ENCODE data around the gene THSD4. TPM values are rescaled to one million over a fixed set of nuclear protein-coding genes. Genes with fewer than 3 reads are reported as not detected.
"Not testable (repeated sequence)": the region's sequence is repeated elsewhere in the genome, so short reads cannot be mapped to it uniquely, and the experiment has no call there.

THSD4 gene
- total RNA-seq, 1 donor from 2014 or later: 1.6 TPM

DNA sequence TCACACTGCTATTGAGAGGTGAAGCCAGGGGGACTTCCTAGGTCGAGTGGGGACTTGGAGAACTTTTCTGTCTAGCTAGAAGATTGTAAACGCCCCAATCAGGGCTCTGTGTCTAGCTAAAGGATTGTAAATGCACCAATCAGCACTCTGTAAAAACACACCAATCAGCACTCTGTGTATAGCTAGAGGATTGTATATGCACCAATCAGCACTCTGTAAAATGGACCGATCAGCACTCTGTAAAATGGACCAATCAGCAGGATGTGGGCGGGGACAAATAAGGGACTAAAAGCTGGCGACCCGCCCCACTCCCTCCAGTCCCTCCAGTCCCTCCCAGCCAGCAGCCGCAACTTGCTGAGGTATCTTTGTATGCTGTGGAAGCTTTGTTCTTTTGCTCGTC lies 98.7 kb downstream of the THSD4 start:
- DNase-seq (ENCODE audit: low spot score in 2 of 2); FAIRE-seq: not testable (repeated sequence)

DNA sequence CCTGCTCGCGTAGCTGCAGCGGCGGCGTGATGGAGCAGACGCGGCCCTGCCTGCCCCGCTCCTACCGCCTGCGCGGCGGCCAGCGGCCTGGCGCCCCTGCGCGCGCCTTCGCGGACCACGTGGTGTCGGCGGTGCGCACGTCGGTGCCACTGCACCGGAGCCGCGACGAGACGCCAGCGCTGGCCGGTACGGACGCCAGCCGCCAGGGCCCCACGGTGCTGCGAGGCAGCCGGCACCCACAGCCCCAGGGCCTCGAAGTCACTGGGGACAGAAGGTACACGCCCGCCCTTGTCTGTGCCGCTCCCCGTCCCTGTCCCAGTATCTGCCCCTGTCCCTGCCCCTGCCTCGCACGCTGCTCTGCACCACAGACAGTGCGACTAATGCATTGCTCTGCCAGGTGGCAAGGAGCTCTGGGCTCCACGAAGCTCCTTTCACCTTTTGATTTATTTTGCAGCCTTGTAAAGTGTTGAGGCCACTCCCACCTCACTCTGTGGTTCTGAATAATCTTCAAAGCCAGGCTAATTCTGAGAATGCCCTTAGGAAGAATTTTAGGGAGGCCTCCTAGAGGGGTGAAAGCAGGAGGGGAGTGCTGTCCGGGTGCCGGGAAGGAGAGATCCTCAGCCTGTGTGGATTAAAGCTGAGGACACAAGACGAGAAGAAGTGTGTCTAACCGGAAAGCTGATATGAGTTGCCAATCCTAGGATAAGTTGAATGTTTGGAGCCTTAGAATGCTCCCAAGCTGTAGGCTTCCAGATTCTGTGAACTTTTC lies 100.0 kb downstream of the THSD4 start:
- FAIRE-seq: no peak
- DNase-seq (ENCODE audit: low spot score in 2 of 2): no peak

DNA sequence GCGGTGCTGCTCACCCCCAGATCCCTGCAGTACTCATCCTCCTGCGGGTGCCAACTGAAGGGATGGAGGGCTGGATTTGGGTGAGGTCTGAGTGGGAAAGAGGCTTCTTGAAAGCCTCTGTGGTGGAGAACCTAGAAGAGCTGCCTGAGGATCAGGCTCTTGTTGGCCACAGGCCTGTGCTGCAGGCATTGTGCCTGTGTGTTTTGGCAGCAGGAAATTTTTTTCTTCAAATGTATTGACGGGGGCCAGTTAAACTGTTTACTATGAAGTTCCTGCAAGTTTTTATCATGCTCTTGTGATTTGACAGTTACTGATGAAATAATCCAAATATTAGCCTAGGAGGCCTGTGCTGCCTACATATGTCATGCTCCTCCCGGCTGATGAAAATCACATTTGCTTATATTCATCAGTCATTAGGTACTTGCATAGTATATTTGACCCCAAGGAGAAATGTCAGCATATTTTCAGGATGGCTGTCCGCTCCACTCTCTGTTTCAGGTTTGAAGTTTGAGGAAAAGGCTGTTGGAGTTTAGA lies 103.1 kb downstream of the THSD4 start:
- DNase-seq (ENCODE audit: low spot score in 2 of 2): no peak
- FAIRE-seq: no peak

DNA sequence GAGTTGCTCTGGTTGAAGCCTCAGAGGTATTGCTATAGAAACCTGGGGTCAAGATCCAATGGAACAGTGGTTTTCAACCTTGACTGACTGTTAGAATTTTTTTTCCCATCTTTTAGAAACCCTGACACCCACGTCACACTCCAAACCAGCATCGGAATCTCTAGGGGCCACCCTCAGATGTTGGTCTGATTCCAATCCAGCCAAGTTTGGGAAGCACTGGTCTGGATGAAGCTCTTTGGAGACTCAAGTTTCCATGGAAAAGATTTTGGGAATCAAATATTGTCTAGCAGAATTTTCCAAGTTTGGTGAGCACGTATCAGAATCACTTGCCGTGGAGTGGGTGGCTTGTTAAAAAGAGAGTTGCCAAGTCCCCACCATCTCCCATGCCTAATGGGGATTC lies 103.8 kb downstream of the THSD4 start:
- FAIRE-seq (no peak), DNase-seq (ENCODE audit: low spot score in 2 of 2) (no peak)

DNA sequence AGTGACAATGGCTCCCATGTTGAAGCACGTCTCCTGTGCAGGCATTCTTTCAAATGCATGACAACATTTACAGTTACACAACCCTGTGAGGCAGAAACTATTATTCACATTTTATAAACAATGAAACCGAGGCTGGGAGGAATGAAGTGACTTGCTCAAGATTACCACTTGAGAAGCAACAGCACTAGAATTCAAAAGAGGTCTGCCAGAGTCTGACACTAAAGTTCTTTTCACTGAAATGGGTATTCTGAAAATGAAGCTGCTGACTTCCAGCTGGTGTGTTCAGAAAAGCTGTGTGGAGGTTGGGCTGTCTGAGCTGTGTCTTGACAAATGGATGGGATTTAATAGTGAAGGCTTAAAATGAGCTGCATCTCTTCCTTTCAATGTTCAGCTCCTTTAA lies 104.4 kb downstream of the THSD4 start:
- FAIRE-seq: no peak

DNA sequence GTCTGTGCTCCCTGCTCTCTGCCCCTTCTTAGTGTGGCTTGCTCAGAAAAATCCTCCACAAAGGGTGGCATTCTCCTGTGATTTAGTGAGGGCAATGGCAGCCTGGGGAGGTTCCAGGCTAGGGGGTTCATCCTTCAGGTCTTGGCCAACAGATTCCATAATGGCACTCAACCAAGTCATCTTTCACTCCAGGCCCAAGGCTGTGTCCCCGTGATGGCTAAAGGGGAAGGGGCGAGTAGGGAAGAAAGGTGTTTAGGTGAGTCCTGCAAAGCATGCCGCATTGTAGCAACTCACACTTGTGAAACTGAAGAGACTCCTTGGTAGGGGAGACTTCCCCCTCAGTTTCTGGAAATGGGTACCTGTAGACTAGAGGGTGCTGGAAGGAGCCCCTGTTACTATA lies 105.6 kb downstream of the THSD4 start:
- FAIRE-seq: no peak

More for the DNA sequence above, 104.4 kb downstream of the THSD4 start:
- no peak for DNase-seq (ENCODE audit: low spot score in 2 of 2)

DNA sequence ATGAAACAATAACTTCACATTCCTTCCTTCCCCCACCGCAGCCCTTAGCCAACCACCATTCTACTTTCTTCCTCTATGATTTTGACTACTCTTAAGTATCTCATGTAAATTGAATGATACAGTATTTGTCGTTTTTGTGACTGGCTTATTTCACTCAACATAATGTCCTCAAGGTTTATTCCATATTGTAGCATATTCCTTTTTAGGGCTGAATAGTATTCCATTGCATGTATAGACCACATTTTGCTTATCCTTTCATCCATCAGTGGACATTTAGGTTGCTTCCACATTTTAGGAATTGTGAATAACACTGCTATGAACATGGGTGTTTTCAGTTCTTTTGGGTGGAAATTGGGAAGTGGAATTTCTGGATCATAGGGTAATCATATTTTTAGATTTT lies 106.1 kb downstream of the THSD4 start:
- FAIRE-seq: no peak
- no peak for DNase-seq (ENCODE audit: low spot score in 2 of 2)

More for the DNA sequence above, 105.6 kb downstream of the THSD4 start:
- DNase-seq (ENCODE audit: low spot score in 2 of 2): no peak

DNA sequence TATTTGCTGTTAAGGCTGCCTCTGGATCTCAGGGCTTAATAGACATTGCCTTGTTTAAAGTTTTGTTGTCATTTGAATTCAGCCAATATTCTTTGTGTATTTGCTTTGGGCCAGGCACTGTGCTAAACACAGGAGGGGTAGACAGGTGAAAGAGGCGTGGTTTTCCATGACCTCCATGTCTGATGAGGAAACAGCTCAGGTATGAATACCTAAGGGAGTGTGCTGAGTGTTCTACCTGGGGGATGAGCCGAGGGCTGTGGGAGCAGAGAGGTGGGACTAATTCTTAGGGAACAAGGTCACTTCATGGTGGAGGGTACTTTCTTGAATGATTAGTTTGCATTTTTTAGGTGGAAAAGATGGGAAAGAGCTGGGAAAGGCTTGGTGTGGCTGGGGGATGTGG lies 108.2 kb downstream of the THSD4 start:
- FAIRE-seq (no peak), DNase-seq (ENCODE audit: low spot score in 2 of 2) (no peak)

DNA sequence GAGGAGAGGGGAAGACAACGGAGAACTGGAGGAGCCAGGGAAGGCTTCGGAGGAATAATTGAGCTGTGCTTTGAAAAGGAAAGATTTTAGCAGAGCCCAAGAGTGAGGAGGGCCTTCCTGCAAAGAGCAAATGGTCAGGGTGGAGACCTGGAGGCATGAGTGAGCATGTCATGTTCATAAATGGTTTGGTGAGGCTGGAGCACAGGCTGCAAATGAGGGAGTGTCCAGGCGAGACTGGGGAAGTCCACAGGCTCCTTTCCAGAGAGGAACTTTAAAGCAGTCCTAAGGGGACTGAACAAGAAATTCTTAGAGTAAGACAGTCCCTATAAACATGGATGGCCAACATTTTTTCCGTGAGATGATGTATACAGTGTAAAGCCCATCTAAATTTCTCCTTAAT lies 108.8 kb downstream of the THSD4 start:
- FAIRE-seq: no peak
- DNase-seq (ENCODE audit: low spot score in 2 of 2): no peak

DNA sequence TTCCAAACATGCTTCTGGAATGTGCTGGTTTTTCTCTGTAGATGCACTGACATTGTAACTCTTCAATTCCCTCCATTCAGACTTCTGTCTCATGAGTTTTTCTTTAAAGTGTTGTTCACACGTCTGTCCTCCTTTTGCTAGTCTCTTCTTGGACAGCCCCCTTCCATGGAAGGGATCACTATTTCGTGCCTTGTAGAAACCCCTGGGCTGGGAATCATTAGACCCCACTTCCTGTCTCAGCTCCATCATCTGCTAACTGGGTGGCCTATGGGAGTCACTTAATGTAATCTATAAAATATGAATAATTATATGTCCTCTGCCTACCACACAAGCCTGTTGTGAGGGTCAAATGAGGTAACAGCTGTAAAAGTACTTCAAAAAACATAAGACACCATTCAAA lies 110.6 kb downstream of the THSD4 start:
- FAIRE-seq: no peak
- no peak for DNase-seq (ENCODE audit: low spot score in 2 of 2)

DNA sequence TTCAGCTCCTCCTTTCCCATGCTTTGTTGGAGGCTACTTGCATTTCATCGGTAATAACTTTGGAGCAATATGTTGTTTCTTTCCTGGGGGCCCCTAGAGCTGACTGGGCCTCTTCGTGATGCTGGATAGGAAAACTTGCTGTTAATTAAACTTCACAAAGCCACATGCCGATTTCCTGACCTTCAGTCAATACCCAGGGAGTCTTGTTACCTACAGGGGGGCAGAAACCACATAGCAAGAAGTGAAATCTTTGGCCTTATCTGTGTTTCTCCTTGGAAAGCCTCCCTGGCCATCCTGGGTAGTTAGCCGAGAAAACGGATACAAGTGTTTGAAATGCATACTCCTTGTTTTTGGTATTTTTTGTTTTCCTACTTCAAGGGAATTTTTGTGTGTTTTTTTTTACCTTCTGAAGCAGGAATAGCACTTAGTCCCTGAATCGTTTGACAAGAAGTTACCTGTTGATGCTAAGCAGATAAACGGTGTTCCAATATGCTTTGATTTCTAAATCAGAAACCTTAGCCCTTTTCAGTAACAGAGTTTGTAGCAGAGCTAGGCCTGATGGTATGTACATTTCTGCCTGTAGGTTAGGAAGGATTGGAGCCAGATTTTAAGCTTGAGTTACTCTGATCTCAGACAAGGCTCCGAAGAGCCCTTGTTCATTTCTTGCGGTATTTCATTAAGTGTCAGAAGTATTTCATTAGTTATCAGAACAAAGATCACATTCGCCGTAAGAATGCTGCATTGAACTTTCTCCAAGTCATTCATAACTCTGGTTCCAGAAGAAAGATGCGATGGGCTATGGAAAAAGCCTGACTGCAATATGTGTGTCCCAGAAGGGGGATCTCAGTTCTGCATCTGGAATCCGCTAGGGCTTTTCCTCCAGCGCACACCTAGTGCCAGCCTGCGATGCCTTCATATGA lies 111.5 kb downstream of the THSD4 start:
- no peak for FAIRE-seq

DNA sequence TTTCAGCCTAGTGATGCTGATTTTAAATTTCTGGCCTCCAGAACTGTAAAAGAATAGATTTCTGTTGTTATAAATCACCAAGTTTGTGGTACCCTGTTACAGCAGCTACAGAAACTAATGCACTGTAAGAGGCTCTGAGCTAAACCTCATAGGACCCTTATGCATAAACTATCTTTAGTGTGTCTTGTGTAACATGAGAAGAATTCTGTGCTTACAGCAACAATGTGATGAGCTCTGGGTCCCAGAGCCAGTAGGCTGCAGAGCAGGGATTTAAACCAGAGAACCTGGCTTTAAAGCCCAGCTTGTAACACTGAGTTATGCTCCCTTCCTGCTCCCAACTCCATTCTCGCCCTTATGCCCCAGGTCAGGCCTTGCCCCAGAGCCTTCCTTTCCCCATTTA lies 113.1 kb downstream of the THSD4 start:
- DNase-seq (ENCODE audit: low spot score in 2 of 2): no peak
- no peak for FAIRE-seq

More for the DNA sequence above, 111.5 kb downstream of the THSD4 start:
- no peak for DNase-seq (ENCODE audit: low spot score in 2 of 2)

DNA sequence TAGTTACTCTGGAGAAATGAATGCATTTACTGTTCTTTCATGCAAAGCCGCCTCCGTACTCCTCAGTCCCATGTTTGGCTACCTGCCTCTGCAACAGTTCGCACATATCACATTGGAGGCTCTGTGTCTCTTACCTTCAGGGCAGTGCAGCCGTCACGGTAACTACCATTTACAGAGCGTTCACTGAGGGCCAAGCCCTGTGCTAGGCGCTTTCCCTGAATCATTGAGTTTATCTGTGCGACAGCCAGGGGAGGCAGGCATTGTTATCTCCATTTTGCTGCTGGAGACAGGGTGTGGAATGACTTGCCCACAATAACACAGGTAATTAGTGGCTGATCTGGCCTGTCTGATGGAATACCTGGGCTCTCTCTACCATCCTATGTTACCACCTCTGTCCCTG lies 115.0 kb downstream of the THSD4 start:
- no peak for FAIRE-seq
- no peak for DNase-seq (ENCODE audit: low spot score in 2 of 2)

DNA sequence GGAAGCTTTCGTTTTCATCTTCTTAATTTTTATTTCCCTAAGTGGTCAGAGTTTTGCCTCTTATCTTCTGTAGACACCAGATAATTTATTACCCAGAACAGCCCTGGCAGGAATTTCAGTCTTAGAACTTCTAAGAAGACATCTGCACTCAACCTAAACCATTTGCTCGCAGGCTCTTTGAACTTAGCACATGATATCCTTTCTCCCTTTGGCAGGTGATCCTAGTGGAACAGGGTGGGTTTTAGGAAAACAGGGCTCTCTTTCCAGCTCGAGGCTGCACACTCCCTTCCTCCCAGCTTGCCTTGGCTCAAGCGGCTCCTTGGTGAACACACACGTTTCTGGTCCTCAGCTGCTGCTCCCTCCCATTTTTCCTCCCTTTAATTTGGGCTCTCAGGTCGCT lies 116.5 kb downstream of the THSD4 start:
- no peak for FAIRE-seq
- no peak for DNase-seq (ENCODE audit: low spot score in 2 of 2)

DNA sequence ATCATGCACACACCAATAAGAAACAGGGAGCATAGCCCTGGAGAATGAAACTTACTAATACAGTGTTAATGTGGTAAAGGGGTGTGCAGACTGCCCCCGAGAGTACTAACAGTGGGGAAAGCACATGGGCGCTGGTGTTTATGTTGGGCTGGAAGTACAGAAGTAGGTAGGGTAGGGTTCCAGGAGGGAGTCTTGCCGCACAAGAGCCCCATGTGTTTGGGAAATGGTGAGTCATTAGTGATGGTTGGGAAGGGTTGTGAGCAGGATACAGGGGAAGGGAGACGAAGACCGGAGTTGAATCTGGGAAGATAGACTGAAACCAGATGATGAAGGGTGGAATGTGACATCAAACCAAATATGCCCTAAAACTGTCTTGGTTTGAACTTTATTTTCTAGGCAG lies 117.1 kb downstream of the THSD4 start:
- FAIRE-seq (no peak), DNase-seq (ENCODE audit: low spot score in 2 of 2) (no peak)

DNA sequence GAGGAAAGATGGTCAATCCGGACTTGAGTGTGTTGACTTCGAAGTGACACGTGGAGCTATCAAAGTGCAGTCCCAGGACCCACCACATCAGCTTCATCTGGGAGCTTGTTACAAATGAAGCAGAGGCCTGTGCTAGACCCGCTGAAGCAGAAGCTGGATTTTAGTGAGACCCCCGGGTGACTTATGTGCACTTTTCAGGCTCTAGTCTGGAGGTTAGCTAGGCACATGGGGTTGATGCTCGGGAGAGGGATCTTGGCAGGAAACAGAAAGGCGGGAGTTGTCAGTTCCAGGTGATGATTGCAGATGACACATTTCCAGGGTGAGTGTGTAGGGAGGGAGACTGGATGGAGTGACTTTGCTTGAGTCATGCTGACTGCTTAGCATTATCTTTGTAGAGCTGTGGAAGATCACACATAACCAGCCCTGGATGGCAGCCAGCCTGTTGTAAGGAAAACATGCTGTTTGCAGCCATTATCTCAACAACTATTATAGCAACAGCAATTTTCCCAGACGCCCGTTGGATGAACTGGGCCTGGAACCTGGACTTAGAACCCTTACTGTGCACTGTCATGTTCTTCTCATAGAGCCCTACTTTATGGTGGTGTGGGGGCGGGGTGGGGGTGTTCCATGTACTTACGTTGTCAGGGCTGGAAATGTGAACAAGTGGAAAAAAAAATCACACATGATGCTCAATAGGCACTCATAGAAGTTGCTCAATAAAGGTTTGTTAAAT lies 122.4 kb downstream of the THSD4 start:
- DNase-seq (ENCODE audit: low spot score in 2 of 2) (peak in 1 of 2 donors; percentile 43), FAIRE-seq (no peak)

DNA sequence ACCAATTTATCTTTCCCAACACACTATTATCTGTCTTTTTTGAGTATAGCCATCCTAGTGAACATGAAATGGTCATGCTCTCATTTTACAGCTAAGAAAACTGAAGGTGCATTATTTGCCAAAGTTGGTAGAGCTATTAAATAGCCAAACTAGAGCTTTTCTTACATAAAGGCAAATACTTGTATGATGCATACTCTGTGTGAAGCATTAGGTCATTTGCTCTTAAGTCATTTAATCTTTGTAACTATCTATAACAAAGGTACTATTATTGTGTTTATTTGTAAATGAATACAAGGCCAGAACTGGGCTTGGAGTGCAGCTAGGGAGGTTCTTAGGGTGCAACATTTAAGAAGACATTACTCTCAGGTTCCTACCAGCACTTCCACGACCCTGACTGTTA lies 123.7 kb downstream of the THSD4 start:
- FAIRE-seq (no peak), DNase-seq (ENCODE audit: low spot score in 2 of 2) (no peak)

DNA sequence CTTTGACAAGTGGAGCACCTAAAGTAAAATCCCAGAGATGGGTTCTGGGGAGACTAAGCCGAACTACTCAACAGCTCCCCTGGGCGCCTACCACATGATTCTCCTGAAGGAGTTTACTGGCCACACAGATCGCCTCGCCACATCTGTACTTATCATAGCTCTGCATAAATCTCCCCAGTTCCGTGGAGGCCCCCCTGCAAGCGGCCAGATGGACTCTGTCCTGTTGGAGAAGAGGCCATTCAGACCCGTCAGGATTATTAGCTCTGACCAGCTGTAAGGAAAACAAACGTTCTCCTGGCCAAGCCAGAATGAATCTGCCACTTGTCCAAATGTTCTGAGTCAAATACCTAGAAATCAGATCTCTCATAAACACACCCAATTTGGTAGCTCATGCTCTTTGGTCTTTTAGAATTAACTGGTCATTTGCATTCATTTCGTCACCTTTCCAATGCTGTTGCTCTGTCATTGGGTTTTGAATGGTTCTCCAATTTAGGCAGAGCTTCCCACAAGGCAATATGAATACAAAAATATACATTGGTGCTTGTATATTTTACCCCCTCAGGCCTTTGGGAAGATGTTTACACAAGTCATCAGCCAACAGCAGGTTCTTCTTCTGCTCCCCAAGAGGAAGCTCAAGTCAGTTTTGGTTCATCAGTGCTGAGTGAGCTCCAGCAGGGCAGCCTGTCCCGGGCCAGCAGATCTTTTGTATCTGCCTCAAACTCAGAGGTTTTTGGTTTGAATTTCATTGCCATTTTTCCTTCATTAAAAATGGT lies 124.5 kb downstream of the THSD4 start:
- no peak for FAIRE-seq
- no peak for DNase-seq (ENCODE audit: low spot score in 2 of 2)

DNA sequence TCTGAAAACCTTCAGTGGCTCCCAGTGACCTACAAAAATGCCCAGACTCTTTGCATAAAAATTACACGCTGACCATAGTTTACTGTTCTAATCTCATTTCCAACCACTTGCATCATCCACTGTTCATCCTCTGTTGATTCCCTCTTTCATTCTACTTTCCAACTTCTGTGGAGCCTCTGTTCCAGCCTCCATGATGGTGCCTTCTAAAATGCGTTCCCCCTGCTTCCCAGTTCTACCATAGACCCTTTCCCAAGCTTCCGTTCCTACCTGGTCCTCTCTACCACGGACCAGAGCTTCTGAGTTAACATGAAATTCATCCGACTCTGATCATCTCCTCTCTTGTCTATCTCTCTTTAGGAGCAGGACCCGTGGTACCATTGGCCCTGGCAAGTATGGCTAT lies 127.0 kb downstream of the THSD4 start:
- FAIRE-seq: no peak
- no peak for DNase-seq (ENCODE audit: low spot score in 2 of 2)

DNA sequence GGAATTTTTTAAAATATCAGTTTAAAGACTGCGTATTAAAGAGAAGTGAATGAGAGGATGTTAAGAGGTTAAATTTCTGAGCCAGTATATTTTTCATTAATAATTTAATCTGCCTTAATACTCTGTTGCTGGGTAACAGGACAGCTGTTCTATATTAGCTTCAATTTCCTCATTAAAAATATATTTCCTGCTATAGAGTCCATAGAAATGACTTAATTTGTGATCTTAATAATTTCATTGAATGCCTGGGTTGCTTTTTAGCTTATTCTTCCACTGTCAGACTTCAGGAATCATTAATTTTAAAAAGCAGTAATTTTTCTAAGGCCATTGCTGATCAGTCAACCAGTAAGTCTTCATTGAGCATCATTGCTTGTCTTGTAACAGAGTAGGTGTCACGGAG lies 129.0 kb downstream of the THSD4 start:
- DNase-seq (ENCODE audit: low spot score in 2 of 2) (no peak), FAIRE-seq (no peak)
